GM15510 (cell line): Measurements from ENCODE around the gene KRTAP2-1.
"Not testable (repeated sequence)": the region's sequence is repeated elsewhere in the genome, so short reads cannot be mapped to it uniquely, and the experiment has no call there.

Source experiments
- POLR2A ChIP-seq: IDR thresholded peaks from 3 replicates; pipeline ENCODE4 v1.6.1; 2011; ENCODE audit warnings: borderline replicate concordance; ENCODE audit not compliant: insufficient read length; ENCODE audit errors: extremely low read depth

Gene KRTAP2-1

DNA sequence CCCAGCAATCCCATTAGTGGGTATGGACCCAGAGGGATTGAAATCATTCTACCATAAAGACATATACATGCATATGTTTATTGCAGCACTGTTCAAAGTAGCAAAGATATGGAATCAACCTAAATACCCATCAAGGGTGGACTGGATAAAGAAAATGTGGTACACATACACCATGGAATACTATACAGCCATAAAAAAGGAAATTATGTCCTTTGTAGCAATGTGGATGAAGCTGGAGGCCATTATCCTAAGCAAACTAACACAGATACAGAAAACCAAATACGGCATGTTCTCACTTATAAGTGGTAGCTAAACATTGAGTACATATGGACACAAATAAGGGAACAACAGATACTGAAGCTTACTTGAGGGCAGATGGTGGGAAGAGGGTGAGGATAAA, 10.4 kb upstream of the KRTAP2-1 start:
- TF ChIP-seq POLR2A, result no peak

DNA sequence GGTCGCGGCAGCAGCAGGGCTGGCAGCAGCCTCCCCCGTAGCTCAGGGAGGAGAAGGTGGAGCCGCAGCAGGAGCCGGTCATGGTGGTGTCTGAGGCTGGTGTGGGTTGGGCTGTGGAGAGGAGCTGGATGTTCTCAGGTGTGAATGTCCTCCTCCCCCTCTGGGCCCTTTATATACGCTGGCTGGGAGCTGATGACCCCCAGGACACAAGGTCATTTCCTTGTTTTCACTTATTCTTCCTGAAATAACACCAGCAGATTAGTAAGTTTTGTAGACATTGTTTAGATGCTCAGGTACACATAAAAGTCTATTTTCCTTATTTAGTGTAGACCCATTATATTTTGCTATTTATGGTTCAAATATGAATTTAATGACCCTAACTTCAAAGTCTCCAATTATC, 8.0 kb upstream of the KRTAP2-1 start, which contains the start of gene KRTAP2-2:
Gene KRTAP2-2 (minus strand): TSS at position 101 of the 400 bp plus-strand sequence. CDS start 19 bp downstream, at position 82.
- TF ChIP-seq POLR2A, result not testable (repeated sequence)

DNA sequence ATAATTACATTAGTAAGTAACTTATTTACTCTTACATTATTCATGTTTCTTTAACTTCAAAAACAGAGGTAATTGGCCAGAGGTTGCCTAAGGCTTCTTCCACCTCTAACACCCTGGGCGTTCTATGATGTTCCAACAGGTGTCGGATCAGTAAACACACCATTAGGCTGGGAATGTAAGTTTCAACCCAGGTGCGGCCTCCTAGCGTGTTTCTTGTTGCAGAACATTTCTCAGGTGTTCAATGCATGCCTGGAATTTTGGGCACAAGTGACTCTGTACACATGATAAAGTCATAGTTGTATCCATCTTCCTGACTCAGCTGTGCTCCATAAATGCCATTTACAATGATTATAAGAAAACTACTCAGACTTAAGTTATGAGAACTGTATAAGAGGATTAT, 6.9 kb upstream of the KRTAP2-1 start:
- TF ChIP-seq POLR2A, result no peak

- TF ChIP-seq POLR2A, result no peak
Observed at GRCh38 chr17:41052566-41052965, 5.5 kb upstream of the KRTAP2-1 start.

- no peak for TF ChIP-seq POLR2A
Observed at GRCh38 chr17:41049110-41049509, 2.0 kb upstream of the KRTAP2-1 start.

DNA sequence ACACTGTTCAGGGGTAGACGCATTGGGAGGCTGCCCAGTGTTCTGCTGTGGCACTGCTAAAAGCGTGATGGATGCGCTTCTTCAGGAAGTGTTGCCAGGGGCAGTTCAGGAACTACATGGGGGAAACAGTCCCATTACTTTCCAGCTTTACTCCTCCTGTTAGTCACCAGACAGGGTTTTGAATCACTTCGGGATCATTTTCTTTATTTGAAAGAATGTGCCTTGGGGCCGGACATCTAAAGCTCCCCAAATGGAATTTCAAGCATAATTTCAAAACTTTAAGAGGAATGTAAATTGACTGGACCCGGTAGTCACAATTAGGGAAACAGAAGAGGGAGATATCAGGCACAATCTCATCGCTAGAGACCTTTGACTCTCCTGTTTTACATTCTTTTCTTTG, 1.3 kb upstream of the KRTAP2-1 start:
- TF ChIP-seq POLR2A, result no peak

- TF ChIP-seq POLR2A, result no peak
Observed at GRCh38 chr17:41042953-41043352, 4.2 kb downstream of the KRTAP2-1 start.

- TF ChIP-seq POLR2A, result not testable (repeated sequence)
Observed at GRCh38 chr17:41040783-41041571, 6.1 kb downstream of the KRTAP2-1 start, which contains the start of gene KRTAP1-1. TSS of gene KRTAP1-1 (minus strand) at chr17:41041450. CDS start at chr17:41041397, 53 bp downstream.

GRCh38 chr17:41037853-41038350, 9.2 kb downstream of the KRTAP2-1 start:
- no peak for TF ChIP-seq POLR2A

DNA sequence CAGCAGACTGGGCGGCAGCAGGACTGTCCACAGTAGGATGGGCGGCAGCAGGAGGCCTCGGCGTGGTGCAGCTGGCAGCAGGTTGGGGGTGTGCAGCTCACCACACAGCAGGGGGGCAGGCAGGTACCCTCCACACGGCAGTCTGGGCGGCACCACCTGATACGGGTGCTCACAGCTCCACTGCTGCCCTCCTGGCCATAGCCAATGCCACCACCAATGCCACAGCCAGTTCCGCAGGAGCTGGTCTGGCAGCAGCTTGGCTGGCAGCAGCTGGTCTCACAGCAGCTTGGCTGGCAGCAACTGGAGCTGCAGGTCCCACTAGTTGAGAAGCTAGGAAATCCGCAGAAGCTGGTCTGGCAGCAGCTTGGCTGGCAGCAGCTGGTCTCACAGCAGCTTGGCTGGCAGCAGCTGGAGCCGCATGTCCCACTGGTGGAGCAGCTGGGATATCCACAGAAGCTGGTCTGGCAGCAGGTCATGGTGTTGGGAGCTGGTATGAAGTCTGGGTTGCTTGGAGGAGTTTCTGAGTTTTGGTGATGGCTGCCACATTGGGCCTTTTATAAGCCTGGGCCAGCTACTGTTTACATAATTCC, 12.7 kb downstream of the KRTAP2-1 start, which contains the start of gene KRTAP1-3:
Gene KRTAP1-3 (minus strand): TSS at position 529 of the 590 bp plus-strand sequence. CDS start 53 bp downstream, at position 476.
- not testable (repeated sequence) for TF ChIP-seq POLR2A

- TF ChIP-seq POLR2A, result no peak
Observed at GRCh38 chr17:41029633-41030245, 17.4 kb downstream of the KRTAP2-1 start, which contains the start of gene KRTAP1-4. TSS of gene KRTAP1-4 (minus strand) at chr17:41030195. CDS start at chr17:41030078, 117 bp downstream.

DNA sequence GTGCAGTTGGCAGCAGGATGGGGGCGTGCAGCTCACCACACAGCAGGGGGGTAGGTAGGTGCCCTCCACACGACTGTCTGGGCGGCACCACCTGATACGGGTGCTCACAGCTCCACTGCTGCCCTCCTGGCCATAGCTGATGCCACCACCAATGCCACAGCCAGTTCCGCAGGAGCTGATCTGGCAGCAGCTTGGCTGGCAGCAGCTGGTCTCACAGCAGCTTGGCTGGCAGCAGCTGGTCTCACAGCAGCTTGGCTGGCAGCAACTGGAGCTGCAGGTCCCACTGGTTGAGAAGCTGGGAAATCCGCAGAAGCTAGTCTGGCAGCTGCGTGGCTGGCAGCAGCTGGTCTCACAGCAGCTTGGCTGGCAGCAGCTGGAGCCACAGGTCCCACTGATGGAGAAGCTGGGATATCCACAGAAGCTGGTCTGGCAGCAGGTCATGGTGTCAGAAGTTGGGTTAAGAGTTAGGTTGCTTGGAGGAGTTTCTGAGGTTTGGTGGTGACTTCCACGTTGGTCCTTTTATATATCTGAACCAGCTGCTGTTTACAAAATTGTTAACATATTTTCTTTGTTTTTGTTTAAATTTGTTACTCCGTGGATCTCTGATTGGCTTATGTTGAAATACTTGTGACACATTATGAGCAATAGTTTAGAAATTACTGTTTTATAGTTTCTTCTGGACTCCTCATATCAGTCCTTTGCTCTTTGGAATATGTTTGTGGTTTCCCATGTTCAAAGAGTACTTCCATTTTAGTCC, 20.2 kb downstream of the KRTAP2-1 start, which contains the start of gene KRTAP1-5:
Gene KRTAP1-5 (minus strand): TSS at position 494 of the 757 bp plus-strand sequence. CDS start 53 bp downstream, at position 441.
- no peak for TF ChIP-seq POLR2A

DNA sequence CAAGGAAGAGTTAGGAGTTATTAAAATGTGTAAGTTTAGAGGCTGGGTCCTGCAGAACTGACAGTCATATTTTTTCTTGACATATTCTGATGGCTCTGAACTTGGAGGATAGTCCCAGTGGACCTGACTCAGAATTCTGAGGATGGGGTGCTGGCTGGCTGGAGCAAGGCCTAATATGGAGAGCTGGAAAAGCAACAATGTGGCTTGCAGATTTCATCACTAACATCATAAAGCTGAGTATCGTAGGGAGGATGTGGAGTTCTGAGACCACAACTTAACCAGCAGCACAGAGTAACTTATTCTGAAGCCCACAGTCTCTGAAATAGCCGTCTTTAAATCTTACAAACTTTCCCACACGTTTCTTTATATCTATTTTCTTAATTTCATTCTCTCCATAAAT, 22.4 kb downstream of the KRTAP2-1 start:
- TF ChIP-seq POLR2A, result no peak

GRCh38 chr17:41020336-41020735, 26.8 kb downstream of the KRTAP2-1 start:
- TF ChIP-seq POLR2A, result no peak
